ENCODE data around the gene FDX2.
"Not testable (repeated sequence)": the region's sequence is repeated elsewhere in the genome, so short reads cannot be mapped to it uniquely, and the experiment has no call there.

DNA sequence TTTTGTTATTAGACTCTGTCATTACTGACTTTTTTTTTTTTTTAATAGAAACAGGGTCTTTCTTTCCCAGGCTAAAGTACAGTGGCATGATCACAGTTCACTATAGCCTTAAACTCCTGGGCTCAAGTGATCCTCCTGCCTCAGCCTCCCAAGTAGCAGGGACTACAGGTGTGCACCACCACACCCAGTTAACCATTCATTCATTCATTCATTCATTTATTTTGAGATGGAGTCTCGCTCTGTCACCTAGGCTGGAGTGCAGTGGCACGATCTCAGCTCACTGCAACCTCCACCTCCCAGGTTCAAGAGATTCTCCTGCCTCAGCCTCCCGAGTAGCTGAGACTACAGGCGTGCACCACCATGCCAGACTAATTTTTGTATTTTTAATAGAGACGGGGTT is 33.8 kb downstream of the FDX2 start:
- TF ChIP-seq POLR2A, CTCF (IDR thresholded peaks at IDR 0.05): not testable (repeated sequence)

All from sigmoid colon (tissue), 3 donors.